Stimulated activated CD8-positive, alpha-beta memory T cell treated with anti-CD3 and anti-CD28 coated beads, Interleukin-7, amount 100 ng/mL, for 24 hours (primary cell): ENCODE measurements around the gene RLF.

ENCODE experiments used
- DNase-seq: peaks from one replicate; pipeline ENCODE4 v3.0.0-alpha.2; 2020; ENCODE audit warnings: low read depth

Gene RLF

GRCh38 chr1:40270152-40270834, 109.1 kb downstream of the RLF start:
- no peak for DNase-seq

DNA sequence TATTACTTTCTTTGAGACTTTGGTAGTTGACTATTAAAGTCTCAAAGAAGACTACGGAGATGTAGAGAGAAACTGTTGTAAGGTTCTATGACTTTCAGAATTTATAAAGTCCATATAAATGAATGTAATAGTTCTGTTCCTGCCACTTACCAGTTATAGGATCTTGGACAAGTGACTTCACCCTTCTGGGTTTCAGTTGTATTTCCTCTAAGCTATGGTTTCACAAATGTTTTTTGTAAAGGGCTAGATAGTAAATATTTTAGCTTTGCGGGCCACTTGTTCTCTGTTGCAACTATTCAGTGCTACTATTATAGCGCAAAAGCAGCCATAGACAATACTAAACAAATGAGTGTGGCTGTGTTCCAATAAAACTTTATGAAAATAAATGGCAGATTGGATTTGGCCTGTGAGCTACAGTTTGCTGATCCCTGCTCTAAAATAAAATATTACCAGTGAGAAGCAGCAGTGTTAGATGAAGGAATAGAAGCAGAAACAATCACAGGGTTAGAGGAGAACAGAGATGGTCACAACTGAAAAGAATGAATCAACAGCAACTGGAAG, 111.5 kb downstream of the RLF start:
- no peak for DNase-seq

GRCh38 chr1:40273547-40274166, 112.5 kb downstream of the RLF start:
- DNase-seq, result no peak

DNA sequence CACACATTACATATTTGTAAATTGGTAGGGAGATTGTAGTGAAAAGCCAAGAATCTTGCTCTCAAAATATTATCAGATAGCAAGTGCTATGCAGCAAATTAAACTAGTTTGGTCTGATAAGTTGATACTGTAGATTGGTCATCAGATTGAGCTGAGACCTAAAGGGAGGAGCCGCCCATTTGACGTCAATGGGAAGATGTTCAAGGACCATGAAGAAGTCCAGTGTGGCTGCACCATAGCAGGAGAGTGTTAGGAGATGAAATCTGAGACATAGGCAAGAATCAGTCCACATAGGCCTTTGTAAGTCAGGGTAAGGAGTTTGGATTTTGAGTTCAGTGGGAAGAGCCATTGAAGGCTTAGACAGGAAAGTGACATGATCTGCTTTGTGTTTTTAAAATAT, 113.1 kb downstream of the RLF start:
- DNase-seq, result no peak

- DNase-seq, result no peak
Measured at GRCh38 chr1:40276122-40276521, 114.9 kb downstream of the RLF start.

DNA sequence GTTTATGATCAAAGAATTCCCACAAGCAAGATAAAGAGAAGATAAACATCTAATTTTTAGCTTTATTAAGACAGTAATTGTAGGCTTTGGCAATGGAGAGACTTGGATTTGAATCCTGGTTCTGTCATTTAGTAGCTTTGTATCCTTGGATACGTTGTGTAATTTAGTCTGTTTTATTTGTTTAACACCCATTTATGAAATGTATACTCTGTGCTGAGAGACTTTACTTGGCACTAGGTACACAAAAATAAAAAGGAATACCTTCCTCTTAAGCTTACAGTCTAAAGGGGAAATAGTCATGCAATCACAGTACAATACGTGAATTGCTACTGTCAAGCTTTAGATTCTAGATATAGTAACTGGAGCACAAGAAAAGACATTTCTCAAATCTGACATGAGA, 120.7 kb downstream of the RLF start:
- no peak for DNase-seq
